Erythroblast (primary cell): ENCODE measurements around the gene CEMIP.

Source experiments
- GATA1 ChIP-seq: IDR thresholded peaks from 2 replicates; pipeline ENCODE4 v1.6.1; 2011; ENCODE audit warnings: low read depth, mild to moderate bottlenecking, control low read depth, low read length, moderate library complexity
- POLR2A ChIP-seq: IDR thresholded peaks from 2 replicates; pipeline ENCODE4 v1.6.1; 2011; ENCODE audit warnings: mild to moderate bottlenecking, low read length

DNA sequence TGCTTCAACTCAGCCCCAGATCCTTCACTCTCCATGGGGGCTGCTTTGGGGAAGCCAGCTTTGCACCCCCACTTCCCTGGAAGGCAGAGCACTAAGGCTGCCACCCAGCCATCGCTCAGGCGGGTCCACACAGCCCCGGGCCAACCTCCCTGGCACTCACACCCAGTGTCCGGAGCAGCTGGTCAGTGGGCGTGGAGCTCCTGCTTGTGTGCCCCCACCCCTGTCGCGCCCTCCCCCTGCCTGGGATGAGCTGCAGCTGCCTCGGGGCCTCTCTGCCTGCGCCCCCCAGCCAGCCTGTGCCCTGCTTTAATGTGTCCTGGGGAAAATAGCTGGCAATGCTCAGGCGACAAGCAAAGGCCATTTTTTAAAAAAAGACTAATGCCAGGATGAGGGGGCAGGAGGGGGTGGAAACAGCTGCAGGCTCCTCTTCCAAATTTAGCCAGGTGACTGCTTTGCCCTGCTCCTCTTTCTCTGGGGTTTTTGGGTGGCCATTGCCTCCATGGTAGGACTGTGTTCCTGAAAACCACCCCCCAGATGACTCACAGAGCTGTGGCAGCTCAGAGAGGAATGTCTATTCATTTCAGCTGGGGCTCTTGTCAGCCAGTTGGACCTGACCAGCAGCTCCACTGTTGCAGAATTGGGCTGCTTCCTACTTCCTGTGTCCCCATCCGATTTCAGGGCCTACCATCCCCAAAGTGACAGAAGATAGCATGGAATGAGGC, 65.0 kb downstream of the CEMIP start:
- TF ChIP-seq POLR2A (no peak), GATA1 (no peak)
